Mesendoderm (in vitro differentiated cells): ENCODE data around the gene TTC39C.

Experiments
- DNase-seq: peaks from one replicate; pipeline ENCODE4 v3.0.0; 2013
- H2AK5ac ChIP-seq: 2 replicates; pipeline ENCODE4 v1.6.1; 2013; ENCODE audit warnings: low read length, inconsistent platforms
- H2BK120ac ChIP-seq: 2 replicates; pipeline ENCODE4 v1.6.1; 2013; ENCODE audit warnings: low read depth, mild to moderate bottlenecking, low read length, moderate library complexity, mixed read lengths
- H2BK15ac ChIP-seq: replicated peaks from 2 replicates; pipeline ENCODE4 v1.6.1; 2013; ENCODE audit warnings: low read depth, mild to moderate bottlenecking, moderate library complexity
- H2BK5ac ChIP-seq: 2 replicates; pipeline ENCODE4 v1.6.1; 2013; ENCODE audit warnings: low read length, inconsistent platforms
- H3K18ac ChIP-seq: 2 replicates; pipeline ENCODE4 v1.6.1; 2013; ENCODE audit warnings: mild to moderate bottlenecking, low read length, mixed read lengths
- H3K23ac ChIP-seq: one replicate; pipeline ENCODE4 v1.6.1; 2013; ENCODE audit warnings: low read length
- H3K27ac ChIP-seq: 2 replicates; pipeline ENCODE4 v1.5.1; 2013; ENCODE audit warnings: low read depth, mild to moderate bottlenecking, inconsistent platforms, low read length, moderate library complexity
- H3K27me3 ChIP-seq: 2 replicates; pipeline ENCODE4 v1.6.1; 2013; ENCODE audit warnings: low read length, control low read depth, mild to moderate bottlenecking, inconsistent platforms; ENCODE audit not compliant: insufficient read depth, poor library complexity
- H3K36me3 ChIP-seq: 2 replicates; pipeline ENCODE4 v1.6.1; 2013; ENCODE audit warnings: low read length, inconsistent platforms; ENCODE audit not compliant: control insufficient read depth, insufficient read depth
- H3K4ac ChIP-seq: one replicate; pipeline ENCODE4 v1.6.1; 2013; ENCODE audit warnings: low read depth, mild to moderate bottlenecking, low read length, moderate library complexity
- H3K4me1 ChIP-seq: 2 replicates; pipeline ENCODE4 v1.6.1; 2013; ENCODE audit warnings: low read depth, low read length, inconsistent platforms; ENCODE audit not compliant: control insufficient read depth
- H3K4me2 ChIP-seq: 2 replicates; pipeline ENCODE4 v1.6.1; 2013; ENCODE audit warnings: low read length
- H3K4me3 ChIP-seq: 2 replicates; pipeline ENCODE4 v1.5.1; 2013; ENCODE audit warnings: mild to moderate bottlenecking, low read length
- H3K56ac ChIP-seq: one replicate; pipeline ENCODE4 v1.6.1; 2013; ENCODE audit warnings: low read length
- H3K79me1 ChIP-seq: 2 replicates; pipeline ENCODE4 v1.6.1; 2013; ENCODE audit warnings: low read length, inconsistent platforms
- H3K79me2 ChIP-seq: 2 replicates; pipeline ENCODE4 v1.6.1; 2013; ENCODE audit warnings: mild to moderate bottlenecking, low read length; ENCODE audit not compliant: control insufficient read depth, insufficient read depth
- H3K9ac ChIP-seq: 2 replicates; pipeline ENCODE4 v1.6.1; 2013; ENCODE audit warnings: low read length, inconsistent platforms
- H4K5ac ChIP-seq: one replicate; pipeline ENCODE4 v1.6.1; 2013; ENCODE audit warnings: low read length
- H4K8ac ChIP-seq: one replicate; pipeline ENCODE4 v1.6.1; 2013; ENCODE audit warnings: low read depth, mild to moderate bottlenecking, control low read depth, low read length, moderate library complexity
- WGBS: extraction: QIAGEN DNeasy Blood & Tissue Kit; methylation state at CpG from one replicate; pipeline ENCODE4 v1.1.7; 2013; ENCODE audit warnings: low lambda C conversion rate, missing lambda C conversion rate; ENCODE audit not compliant: insufficient coverage; ENCODE audit errors: extremely low coverage; 5-methylcytosine and 5-hydroxymethylcytosine counted together

The TTC39C gene

GRCh38 chr18:24018299-24018886 lies 3.8 kb downstream of the TTC39C start:
- no peak overlapping the region for H4K8ac ChIP-seq
- H2BK120ac ChIP-seq, result no peak overlapping the region
- no peak overlapping the region for H3K9ac ChIP-seq
- H3K4me1 ChIP-seq, result peaks cover 10% of the 10 kb centered on the region
- peak overlapping the region; percentile 44 for H3K56ac ChIP-seq
- no peak overlapping the region for H3K23ac ChIP-seq
- H3K79me2 ChIP-seq, result peaks cover 14% of the 10 kb centered on the region
- H4K5ac ChIP-seq, result no peak overlapping the region
- no peak overlapping the region for H3K27ac ChIP-seq
- no peak overlapping the region for H3K4me3 ChIP-seq
- no peaks in the 10 kb centered on the region for H3K27me3 ChIP-seq
- H3K18ac ChIP-seq, result no peak overlapping the region
- DNase-seq, result no peak
- H2BK15ac ChIP-seq, result no peak overlapping the region
- H3K79me1 ChIP-seq, result peaks cover 7% of the 10 kb centered on the region
- no peak overlapping the region for H3K4me2 ChIP-seq
- no peaks in the 10 kb centered on the region for H3K36me3 ChIP-seq
- H2AK5ac ChIP-seq, result no peak overlapping the region
- no peak overlapping the region for H3K4ac ChIP-seq
- WGBS, result 100% methylated on average over 1 of the region's 11 CpGs
- H2BK5ac ChIP-seq, result no peak overlapping the region

DNA sequence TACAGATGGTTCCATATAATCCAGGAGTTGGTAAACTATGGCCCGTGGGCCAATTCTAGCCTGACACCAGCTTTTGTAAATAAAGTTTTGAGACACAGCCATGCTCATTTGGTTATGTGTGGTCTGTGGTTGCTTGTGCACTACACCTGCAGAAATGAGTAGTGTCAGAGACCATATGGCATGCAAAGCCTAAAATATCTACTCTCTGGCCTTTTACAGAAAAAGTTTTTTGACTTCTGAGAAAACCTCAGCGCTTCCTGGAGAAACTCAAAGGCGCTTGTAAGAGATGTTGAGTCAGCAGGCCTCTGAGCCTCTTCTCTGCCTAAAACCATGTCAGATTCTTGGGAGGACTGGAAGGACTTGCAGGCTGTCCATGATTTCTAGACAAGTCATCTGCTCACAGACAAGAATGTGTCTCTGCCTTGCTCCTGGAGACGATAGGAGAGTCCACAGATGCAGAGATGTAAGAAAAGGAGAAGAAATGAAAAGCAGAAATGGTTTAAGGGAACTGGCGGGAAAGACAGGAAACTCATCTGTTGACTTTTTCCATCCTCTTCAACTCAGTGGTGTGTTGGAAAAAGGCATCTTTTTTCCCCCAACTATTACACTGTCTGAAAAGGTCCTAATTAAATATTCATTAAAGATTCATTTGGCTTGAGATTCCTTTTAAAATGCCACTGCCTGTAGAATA lies 5.2 kb downstream of the TTC39C start:
- no peak overlapping the region for H4K8ac ChIP-seq
- no peak overlapping the region for H3K27ac ChIP-seq
- no CpG with 5 or more reads among the region's 5 CpGs for WGBS
- H2BK5ac ChIP-seq, result no peak overlapping the region
- H2BK120ac ChIP-seq, result no peak overlapping the region
- peaks cover 10% of the 10 kb centered on the region for H3K4me1 ChIP-seq
- H3K56ac ChIP-seq, result no peak overlapping the region
- no peak overlapping the region for H3K9ac ChIP-seq
- H3K36me3 ChIP-seq, result no peaks in the 10 kb centered on the region
- H3K4me2 ChIP-seq, result no peak overlapping the region
- peaks cover 14% of the 10 kb centered on the region for H3K79me2 ChIP-seq
- no peaks in the 10 kb centered on the region for H3K27me3 ChIP-seq
- DNase-seq, result no peak
- H3K4ac ChIP-seq, result no peak overlapping the region
- no peak overlapping the region for H2AK5ac ChIP-seq
- H3K79me1 ChIP-seq, result peaks cover 7% of the 10 kb centered on the region
- H3K23ac ChIP-seq, result no peak overlapping the region
- no peak overlapping the region for H3K18ac ChIP-seq
- H4K5ac ChIP-seq, result no peak overlapping the region
- H2BK15ac ChIP-seq, result no peak overlapping the region
- H3K4me3 ChIP-seq, result no peak overlapping the region

DNA sequence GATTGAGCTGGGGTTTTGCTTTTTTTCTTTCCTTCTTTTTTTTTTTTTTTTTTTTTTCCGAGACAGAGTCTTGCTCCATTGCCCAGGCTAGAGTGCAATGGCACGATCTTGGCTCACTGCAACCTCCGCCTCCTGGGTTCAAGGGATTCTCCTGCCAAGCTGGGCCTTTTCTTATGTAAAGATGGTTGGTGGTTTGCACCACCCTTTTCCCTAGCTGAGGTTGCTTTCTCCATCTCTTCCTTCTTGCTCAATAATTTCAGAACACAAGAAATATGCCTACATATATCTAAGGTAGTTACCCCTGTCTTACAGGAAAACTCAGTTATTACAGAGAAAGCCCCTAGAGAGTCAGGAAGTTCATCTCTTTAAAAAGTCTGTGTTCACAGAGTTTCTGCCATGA lies 7.0 kb downstream of the TTC39C start:
- no peak overlapping the region for H2BK15ac ChIP-seq
- no peak for DNase-seq
- H3K4me2 ChIP-seq, result no peak overlapping the region
- H4K5ac ChIP-seq, result no peak overlapping the region
- H3K9ac ChIP-seq, result no peak overlapping the region
- H3K4me1 ChIP-seq, result peaks cover 7% of the 10 kb centered on the region
- no peak overlapping the region for H3K56ac ChIP-seq
- no peak overlapping the region for H3K23ac ChIP-seq
- peaks cover 9% of the 10 kb centered on the region for H3K79me1 ChIP-seq
- no peaks in the 10 kb centered on the region for H3K36me3 ChIP-seq
- H3K4ac ChIP-seq, result no peak overlapping the region
- WGBS, result no CpG with 5 or more reads among the region's 3 CpGs
- H3K4me3 ChIP-seq, result no peak overlapping the region
- no peak overlapping the region for H2BK120ac ChIP-seq
- no peak overlapping the region for H2AK5ac ChIP-seq
- no peak overlapping the region for H2BK5ac ChIP-seq
- no peaks in the 10 kb centered on the region for H3K27me3 ChIP-seq
- no peak overlapping the region for H3K18ac ChIP-seq
- peaks cover 15% of the 10 kb centered on the region for H3K79me2 ChIP-seq
- no peak overlapping the region for H3K27ac ChIP-seq
- H4K8ac ChIP-seq, result no peak overlapping the region

DNA sequence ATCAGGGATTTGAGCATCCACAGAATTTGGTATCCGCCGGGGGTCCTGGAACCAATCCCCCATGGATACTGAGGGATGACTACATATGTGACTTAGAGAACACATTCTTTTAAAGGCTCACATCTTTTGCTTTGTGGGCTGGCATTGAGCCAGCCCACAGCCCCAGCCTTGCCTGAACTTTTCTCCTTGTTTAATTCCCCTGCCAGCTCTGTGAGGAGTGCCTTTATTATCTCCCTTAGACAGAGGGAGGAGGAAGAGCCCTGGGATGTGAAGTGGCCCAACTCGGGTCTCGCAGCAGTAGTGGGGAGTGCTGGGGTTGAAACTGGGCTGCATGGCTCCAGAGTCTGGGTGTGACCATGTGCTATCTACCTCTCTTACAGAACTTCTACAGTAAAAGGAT lies 7.6 kb downstream of the TTC39C start:
- Histone ChIP-seq H2BK15ac (no peak overlapping the region), H2BK5ac (no peak overlapping the region), H3K27me3 (no peaks in the 10 kb centered on the region), H3K36me3 (no peaks in the 10 kb centered on the region), H2AK5ac (no peak overlapping the region), H3K56ac (no peak overlapping the region), H3K23ac (no peak overlapping the region), H3K79me2 (peaks cover 14% of the 10 kb centered on the region), H3K27ac (no peak overlapping the region), H3K18ac (no peak overlapping the region), H3K4ac (no peak overlapping the region), H2BK120ac (no peak overlapping the region), H4K5ac (no peak overlapping the region), H3K9ac (no peak overlapping the region), H3K79me1 (peaks cover 8% of the 10 kb centered on the region), H3K4me2 (no peak overlapping the region), H4K8ac (no peak overlapping the region), H3K4me3 (no peak overlapping the region), H3K4me1 (peaks cover 7% of the 10 kb centered on the region)
- WGBS, result no CpG with 5 or more reads among the region's 4 CpGs
- DNase-seq, result no peak

DNA sequence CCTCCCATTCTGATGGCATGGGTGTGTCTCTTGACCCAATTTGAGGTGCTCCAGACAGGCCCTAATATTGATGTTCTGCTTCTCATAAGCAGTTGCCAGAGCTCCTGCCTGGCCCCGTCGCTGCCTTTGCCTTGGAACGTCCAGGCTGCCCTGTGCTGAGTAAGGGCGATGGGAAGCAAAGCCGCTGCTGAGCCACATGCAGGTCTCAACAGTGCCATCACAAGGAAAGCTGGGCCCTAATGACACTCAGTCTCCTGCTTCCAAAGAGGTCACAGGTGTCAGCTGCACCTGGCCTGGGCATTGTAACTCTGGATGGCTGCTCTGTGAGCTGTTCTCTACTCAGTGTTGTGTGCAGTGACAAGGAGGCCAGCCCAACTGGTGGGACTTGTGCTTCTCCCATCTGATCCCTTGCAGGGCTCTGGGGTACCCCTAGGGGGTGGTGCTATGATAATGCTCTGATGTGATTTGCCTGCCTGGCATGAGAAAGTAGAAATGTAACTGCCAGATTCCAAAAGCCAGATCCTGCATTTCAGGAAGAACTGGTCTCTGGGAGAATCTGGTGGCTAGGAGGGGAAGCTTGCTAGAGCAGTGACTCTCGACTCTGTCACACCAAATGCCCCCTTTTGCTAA lies 8.7 kb downstream of the TTC39C start:
- no CpG with 5 or more reads among the region's 6 CpGs for WGBS
- no peak overlapping the region for H3K4me2 ChIP-seq
- H3K27me3 ChIP-seq, result no peaks in the 10 kb centered on the region
- H3K9ac ChIP-seq, result no peak overlapping the region
- H3K23ac ChIP-seq, result no peak overlapping the region
- no peak overlapping the region for H3K4ac ChIP-seq
- H4K8ac ChIP-seq, result no peak overlapping the region
- peak; percentile 87 for DNase-seq
- H2AK5ac ChIP-seq, result no peak overlapping the region
- H3K56ac ChIP-seq, result no peak overlapping the region
- H3K4me3 ChIP-seq, result no peak overlapping the region
- H3K27ac ChIP-seq, result no peak overlapping the region
- H2BK15ac ChIP-seq, result no peak overlapping the region
- H2BK120ac ChIP-seq, result no peak overlapping the region
- no peaks in the 10 kb centered on the region for H3K36me3 ChIP-seq
- H4K5ac ChIP-seq, result no peak overlapping the region
- H3K79me2 ChIP-seq, result peaks cover 10% of the 10 kb centered on the region
- no peak overlapping the region for H2BK5ac ChIP-seq
- peaks cover 7% of the 10 kb centered on the region for H3K79me1 ChIP-seq
- no peak overlapping the region for H3K18ac ChIP-seq
- peaks cover under 1% of the 10 kb centered on the region for H3K4me1 ChIP-seq
